Kidney (tissue), 14 donors: Measurements from ENCODE around the gene SNX15. TPM values are rescaled to one million over a fixed set of nuclear protein-coding genes. Genes with fewer than 3 reads are reported as not detected.

Source experiments
- DNase-seq, 5 donors: peaks; one replicate each; pipeline ENCODE4 v3.0.0-alpha.2; 2013 to 2020
- FAIRE-seq: peaks from 2 replicates; lab custom pipeline; 2012; peaks lifted over from hg19 to GRCh38; lab: Jason Lieb, UNC
- H3K27ac ChIP-seq, 2 donors: one replicate each; pipeline ENCODE4 v1.7.0; 2013; ENCODE audit warnings: low read depth in 2 of 2, low read length in 2 of 2, inconsistent platforms in 1 of 2
- H3K27me3 ChIP-seq: one replicate; pipeline ENCODE4 v1.7.1; 2013; ENCODE audit warnings: low read length, inconsistent platforms; ENCODE audit not compliant: control insufficient read depth, insufficient read depth
- H3K36me3 ChIP-seq, 3 donors: one replicate each; pipeline versions ENCODE4 v1.7.0 to v1.7.1; 2013; ENCODE audit warnings: low read length in 3 of 3, control low read depth in 1 of 3, inconsistent platforms in 1 of 3; ENCODE audit not compliant: insufficient read depth in 3 of 3, control insufficient read depth in 2 of 3
- H3K4me1 ChIP-seq, 3 donors: one replicate each; pipeline versions ENCODE4 v1.7.0 to v1.7.1; 2013; ENCODE audit warnings: low read length in 3 of 3, inconsistent platforms in 1 of 3, low read depth in 1 of 3; ENCODE audit not compliant: control insufficient read depth in 2 of 3, insufficient read depth in 2 of 3
- H3K4me3 ChIP-seq, 3 donors: one replicate each; pipeline versions ENCODE4 v1.7.0 to v1.8.1; 2013; ENCODE audit warnings: low read length in 3 of 3, control low read depth in 1 of 3, inconsistent platforms in 1 of 3
- H3K9ac ChIP-seq, 3 donors: one replicate each; pipeline versions ENCODE4 v1.7.0 to v1.7.1; 2013; ENCODE audit warnings: low read length in 3 of 3, control low read depth in 1 of 3, inconsistent platforms in 1 of 3
- H3K9me3 ChIP-seq, 3 donors: one replicate each; pipeline versions ENCODE4 v1.7.0 to v1.7.1; 2013; ENCODE audit warnings: low read length in 3 of 3, control low read depth in 1 of 3, inconsistent platforms in 1 of 3; ENCODE audit not compliant: control insufficient read depth in 2 of 3, insufficient read depth in 1 of 3
- intact Hi-C: fragments of 100-400 bp; cut with DNase I; formaldehyde crosslinking; loops from one replicate; pipeline ENCODE4 v1.11.1; 2022
- polyA plus RNA-seq: library from polyadenylated mRNA; stranded (reverse); fragments of 350-450 nt; fragmentation: Illumina TruSeq; extraction: RNeasy Lipid Tissue Mini Kit (QIAGEN cat#74804); gene quantifications from one replicate; pipeline ENCODE4 v1.2.3, GENCODE V29; 2014; ENCODE audit warnings: low read depth, low replicate concordance; ENCODE audit not compliant: insufficient read depth
- total RNA-seq: library from RNA; stranded (reverse); fragmentation: NEBNext Ultra II Directional; extraction: Animal tissue kit (Norgen Biotek cat#: 25700); gene quantifications from one replicate; pipeline ENCODE4 v1.2.1, GENCODE V29; 2021
- TF ChIP-seq, protein P1 (sequence below): IDR thresholded peaks from 3 replicates; pipeline ENCODE4 v1.5.1; 2012; ENCODE audit warnings: mild to moderate bottlenecking, moderate library complexity, borderline replicate concordance; ENCODE audit not compliant: insufficient read depth; ENCODE audit errors: extremely low read depth
- donor health status: control.
- donor health status: control.
- donor health status: control.
- donor health status: control.
- donor health status: control.
- donor health status: DM: yes; HTN: yes; CAD: no.
- donor health status: Normal renal cell carcinoma (clear cell type).

SNX15 gene
- total and polyA plus RNA-seq, 2 donors from 2014 or later = 27.7 to 29.6 TPM

DNA sequence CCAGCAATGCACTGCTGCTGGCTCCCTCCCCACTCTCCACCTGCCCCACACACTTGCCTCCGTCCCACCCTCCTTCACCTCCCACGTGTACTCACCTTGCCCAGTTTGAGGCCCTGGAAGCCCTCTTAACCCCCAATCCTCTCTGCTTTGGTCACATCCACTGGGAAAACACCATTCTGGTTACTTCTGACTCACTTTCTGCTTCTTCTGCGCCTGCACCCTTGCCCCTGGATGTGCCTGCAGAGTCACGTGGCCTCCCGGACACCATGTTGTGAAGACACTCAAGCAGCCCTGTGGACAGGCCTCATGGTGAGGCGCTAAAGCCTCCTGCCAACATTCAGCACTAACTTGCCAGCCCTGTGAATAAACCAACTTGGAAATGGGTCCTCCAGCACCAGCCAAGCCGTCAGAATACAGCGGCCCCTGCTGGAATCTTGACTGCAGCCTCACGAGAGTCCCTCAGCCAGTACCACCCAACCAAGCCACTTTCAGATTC lies 33.7 kb downstream of the SNX15 start:
- TF ChIP-seq, protein P1, sequence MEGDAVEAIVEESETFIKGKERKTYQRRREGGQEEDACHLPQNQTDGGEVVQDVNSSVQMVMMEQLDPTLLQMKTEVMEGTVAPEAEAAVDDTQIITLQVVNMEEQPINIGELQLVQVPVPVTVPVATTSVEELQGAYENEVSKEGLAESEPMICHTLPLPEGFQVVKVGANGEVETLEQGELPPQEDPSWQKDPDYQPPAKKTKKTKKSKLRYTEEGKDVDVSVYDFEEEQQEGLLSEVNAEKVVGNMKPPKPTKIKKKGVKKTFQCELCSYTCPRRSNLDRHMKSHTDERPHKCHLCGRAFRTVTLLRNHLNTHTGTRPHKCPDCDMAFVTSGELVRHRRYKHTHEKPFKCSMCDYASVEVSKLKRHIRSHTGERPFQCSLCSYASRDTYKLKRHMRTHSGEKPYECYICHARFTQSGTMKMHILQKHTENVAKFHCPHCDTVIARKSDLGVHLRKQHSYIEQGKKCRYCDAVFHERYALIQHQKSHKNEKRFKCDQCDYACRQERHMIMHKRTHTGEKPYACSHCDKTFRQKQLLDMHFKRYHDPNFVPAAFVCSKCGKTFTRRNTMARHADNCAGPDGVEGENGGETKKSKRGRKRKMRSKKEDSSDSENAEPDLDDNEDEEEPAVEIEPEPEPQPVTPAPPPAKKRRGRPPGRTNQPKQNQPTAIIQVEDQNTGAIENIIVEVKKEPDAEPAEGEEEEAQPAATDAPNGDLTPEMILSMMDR = peak; percentile 12
- no peak overlapping the region for H3K4me3 ChIP-seq
- no peak overlapping the region for H3K9ac ChIP-seq
- no peaks in the 10 kb centered on the region for H3K9me3 ChIP-seq
- peaks cover 0 to 2% (median 0%) of the 10 kb centered on the region in 3 donors for H3K4me1 ChIP-seq
- H3K36me3 ChIP-seq = no peaks in the 10 kb centered on the region
- intact Hi-C loops = no loop called here
- H3K27ac ChIP-seq = no peak overlapping the region
- DNase-seq (no peak), FAIRE-seq (no peak)
- no peaks in the 10 kb centered on the region for H3K27me3 ChIP-seq

DNA sequence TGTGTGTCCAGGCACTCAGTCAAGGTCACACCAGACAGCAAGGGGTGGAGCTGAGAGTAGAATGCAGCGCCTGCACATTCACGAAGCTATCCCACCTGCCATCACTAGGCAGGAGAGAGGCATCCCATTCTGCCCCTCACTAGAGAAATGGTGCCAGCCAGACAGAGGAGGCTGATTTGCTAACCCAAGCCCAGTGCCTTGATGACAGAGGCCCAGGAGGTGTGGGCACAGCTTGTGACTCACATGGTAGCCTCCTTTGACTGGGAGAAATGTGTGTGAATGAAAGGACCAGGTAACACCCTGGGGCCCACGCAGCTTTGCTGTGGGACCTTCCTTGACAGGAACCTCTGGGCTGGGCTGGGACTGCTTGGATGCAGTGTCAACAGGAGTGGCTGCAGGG lies 36.3 kb downstream of the SNX15 start:
- H3K27ac ChIP-seq = no peak overlapping the region
- DNase-seq = no peak
- no peaks in the 10 kb centered on the region for H3K27me3 ChIP-seq
- TF ChIP-seq, protein P1 = no peak
- no peak for FAIRE-seq
- H3K4me3 ChIP-seq = no peak overlapping the region
- no peaks in the 10 kb centered on the region for H3K9me3 ChIP-seq
- H3K9ac ChIP-seq = no peak overlapping the region
- H3K36me3 ChIP-seq = no peaks in the 10 kb centered on the region
- intact Hi-C loops = no loop called here
- peaks cover 0 to 2% (median 0%) of the 10 kb centered on the region in 3 donors for H3K4me1 ChIP-seq

DNA sequence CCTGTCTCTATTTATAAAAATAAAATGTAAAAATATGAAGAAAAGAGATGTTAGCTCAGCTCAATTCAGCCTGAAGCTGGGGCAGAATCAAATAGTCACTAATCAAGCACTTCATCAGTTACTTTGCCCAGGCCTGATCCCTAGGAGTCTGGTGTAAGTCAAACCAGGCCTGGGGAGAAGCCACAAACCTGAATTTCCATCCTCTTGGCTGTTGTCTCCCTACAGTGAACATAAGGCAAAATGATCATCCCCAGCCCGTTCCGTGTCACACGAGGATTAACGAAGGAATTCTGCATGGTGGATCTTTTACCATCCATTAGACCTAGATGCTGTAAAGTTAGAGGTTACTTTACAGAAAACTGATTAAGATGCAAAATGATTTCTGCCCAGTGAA lies 37.6 kb downstream of the SNX15 start:
- H3K27ac ChIP-seq = no peak overlapping the region
- FAIRE-seq (no peak), DNase-seq (no peak)
- no peaks in the 10 kb centered on the region for H3K9me3 ChIP-seq
- peaks cover 0 to 2% (median 0%) of the 10 kb centered on the region in 3 donors for H3K4me1 ChIP-seq
- no peak overlapping the region for H3K9ac ChIP-seq
- no peaks in the 10 kb centered on the region for H3K27me3 ChIP-seq
- TF ChIP-seq, protein P1 = no peak
- H3K36me3 ChIP-seq = no peaks in the 10 kb centered on the region
- intact Hi-C loops = no loop called here
- H3K4me3 ChIP-seq = no peak overlapping the region

DNA sequence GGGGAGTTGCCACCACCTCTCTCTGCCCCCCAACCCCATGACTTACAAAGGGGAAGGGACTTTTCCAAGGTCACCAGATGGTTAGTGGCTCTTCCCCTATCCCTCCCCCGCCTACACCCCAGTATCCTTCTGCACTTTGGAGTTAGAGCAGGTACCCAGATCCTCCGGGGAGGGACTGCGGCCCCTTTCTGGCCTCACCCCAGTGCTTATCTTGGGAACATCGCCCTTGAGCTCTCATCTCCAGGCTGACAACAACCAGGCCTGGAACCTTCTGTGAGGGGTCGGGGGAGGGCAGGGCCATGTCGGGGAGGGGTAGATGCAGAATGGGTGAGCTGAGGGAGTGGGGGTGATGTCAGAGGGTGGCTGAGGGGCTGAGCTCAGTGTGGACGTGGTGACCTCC lies 38.6 kb downstream of the SNX15 start:
- intact Hi-C loops = no loop called here
- H3K4me1 ChIP-seq = no peaks in the 10 kb centered on the region
- no peaks in the 10 kb centered on the region for H3K27me3 ChIP-seq
- FAIRE-seq (no peak), DNase-seq (no peak)
- no peaks in the 10 kb centered on the region for H3K36me3 ChIP-seq
- TF ChIP-seq, protein P1 = no peak
- H3K4me3 ChIP-seq = no peak overlapping the region
- H3K9ac ChIP-seq = no peak overlapping the region
- no peaks in the 10 kb centered on the region for H3K9me3 ChIP-seq
- no peak overlapping the region for H3K27ac ChIP-seq
